ENCODE measurements around the gene DNAJC11. TPM values are rescaled to one million over a fixed set of nuclear protein-coding genes. Genes with fewer than 3 reads are reported as not detected.
"Not testable (repeated sequence)": the region's sequence is repeated elsewhere in the genome, so short reads cannot be mapped to it uniquely, and the experiment has no call there.

Gene DNAJC11
- polyA plus RNA-seq, 1 of the 3 experiments (the other 2 are of a cell fraction), result 38.2 TPM

DNA sequence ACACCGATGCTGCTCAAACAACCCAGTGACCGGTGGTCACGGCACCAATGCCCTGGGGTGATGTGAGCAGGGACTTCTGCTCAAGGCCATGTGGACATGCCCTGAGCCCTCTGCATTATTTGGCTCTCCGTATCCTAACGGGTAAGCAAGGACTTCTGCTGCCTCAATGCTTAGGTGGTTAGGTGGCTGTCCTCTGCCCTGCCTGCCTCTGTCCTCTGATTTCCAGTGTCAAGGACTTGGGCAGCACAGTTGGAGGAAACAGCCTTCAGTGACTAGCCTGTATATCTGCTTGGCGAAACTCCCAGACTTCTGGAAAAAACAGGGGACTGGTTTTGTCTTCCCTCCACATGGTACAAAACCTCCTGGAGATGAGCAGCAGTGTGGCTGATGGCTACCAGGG is 34.5 kb downstream of the DNAJC11 start (continued):
- TF ChIP-seq, protein P1, sequence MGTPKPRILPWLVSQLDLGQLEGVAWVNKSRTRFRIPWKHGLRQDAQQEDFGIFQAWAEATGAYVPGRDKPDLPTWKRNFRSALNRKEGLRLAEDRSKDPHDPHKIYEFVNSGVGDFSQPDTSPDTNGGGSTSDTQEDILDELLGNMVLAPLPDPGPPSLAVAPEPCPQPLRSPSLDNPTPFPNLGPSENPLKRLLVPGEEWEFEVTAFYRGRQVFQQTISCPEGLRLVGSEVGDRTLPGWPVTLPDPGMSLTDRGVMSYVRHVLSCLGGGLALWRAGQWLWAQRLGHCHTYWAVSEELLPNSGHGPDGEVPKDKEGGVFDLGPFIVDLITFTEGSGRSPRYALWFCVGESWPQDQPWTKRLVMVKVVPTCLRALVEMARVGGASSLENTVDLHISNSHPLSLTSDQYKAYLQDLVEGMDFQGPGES (IDR thresholded peaks at IDR 0.05; ENCODE audit: low read depth, low read length), result no peak

DNA sequence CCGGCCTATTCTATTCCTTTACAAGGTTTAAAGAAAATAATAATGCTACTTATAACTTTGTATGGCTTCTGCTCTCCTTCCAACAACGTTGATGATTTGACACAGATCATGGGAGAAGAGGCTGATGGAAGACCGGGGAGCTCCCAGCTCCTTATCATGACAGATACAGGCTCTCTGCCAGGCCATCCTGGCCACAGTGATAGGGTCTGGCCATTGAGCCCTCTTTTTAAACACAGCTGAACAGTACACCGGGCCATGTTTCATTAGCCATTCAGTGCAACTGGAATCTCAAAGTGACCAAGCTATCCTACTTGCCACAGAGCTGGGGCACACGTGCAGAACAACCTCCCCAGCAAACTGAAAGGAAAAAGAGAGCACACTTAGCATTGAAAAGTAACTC is 34.9 kb downstream of the DNAJC11 start:
- 100% methylated on average over 2 of the region's 5 CpGs for WGBS (ENCODE audit: low lambda C conversion rate)

DNA sequence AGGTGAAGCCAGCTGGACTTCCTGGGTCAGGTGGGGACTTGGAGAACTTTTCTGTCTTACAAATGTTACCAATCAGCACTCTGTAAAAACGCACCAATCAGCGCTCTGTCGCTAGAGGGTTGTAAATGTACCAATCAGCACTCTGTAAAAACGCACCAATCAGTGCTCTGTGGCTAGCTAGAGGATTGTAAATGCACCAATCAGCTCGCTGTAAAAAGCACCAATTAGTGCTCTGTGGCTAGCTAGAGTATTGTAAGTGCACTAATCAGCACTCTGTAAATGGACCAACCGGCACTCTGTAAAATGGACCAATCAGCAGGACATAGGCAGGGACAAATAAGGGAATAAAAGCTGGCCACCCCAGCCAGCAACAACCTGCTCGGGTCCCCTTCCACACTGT is 39.1 kb downstream of the DNAJC11 start:
- DNase-seq; H3K27me3 ChIP-seq (ENCODE audit: insufficient read depth); H4K20me1 ChIP-seq (ENCODE audit: insufficient read depth); H3K4me2 ChIP-seq; H3K4me1 ChIP-seq (ENCODE audit: control insufficient read depth in 1 of 2, insufficient read depth in 2 of 2, low read depth in 1 of 2, low read length in 1 of 2); H3K27ac ChIP-seq (ENCODE audit: low read depth in 2 of 2, low read length in 1 of 2); H3K9ac ChIP-seq; H2AFZ ChIP-seq (ENCODE audit: low read depth); H3K4me3 ChIP-seq (ENCODE audit: low read depth in 2 of 2, low read length in 1 of 2); H3K79me2 ChIP-seq (ENCODE audit: insufficient read depth); H3K9me2 ChIP-seq; H3K9me3 ChIP-seq; POLR2A ChIA-PET: not testable (repeated sequence)
- 98% methylated on average over 6 of the region's 7 CpGs for WGBS (ENCODE audit: low lambda C conversion rate)
- Histone ChIP-seq H3K36me3 (replicated peaks in 1 of 2; ENCODE audit: control insufficient read depth in 1 of 2, insufficient read depth in 2 of 2, low read length in 1 of 2) (peaks cover 0 to 25% of the 10 kb centered on the region in 2 experiments), H3F3A (replicated peaks; ENCODE audit: insufficient read depth) (peaks cover 14% of the 10 kb centered on the region)
- CTCF ChIA-PET, result interaction anchor here (1.4 kb wide), 1 partner anchor 39 kb away, joined by 3 read pairs; the partner anchor contains the start of gene DNAJC11

More for the DNA sequence above, 34.9 kb downstream of the DNAJC11 start:
- H3K36me3 ChIP-seq (replicated peaks in 1 of 2; ENCODE audit: control insufficient read depth in 1 of 2, insufficient read depth in 2 of 2, low read length in 1 of 2), result peaks cover 0 to 22% of the 10 kb centered on the region in 2 experiments
- DNase-seq, result no peak
- peaks cover under 1% of the 10 kb centered on the region for H3F3A ChIP-seq (replicated peaks; ENCODE audit: insufficient read depth)
- no peak overlapping the region for H3K4me3 ChIP-seq (ENCODE audit: low read depth in 2 of 2, low read length in 1 of 2)
- no peaks in the 10 kb centered on the region for H3K9me2 ChIP-seq
- H3K27me3 ChIP-seq (ENCODE audit: insufficient read depth), result no peaks in the 10 kb centered on the region
- H4K20me1 ChIP-seq (ENCODE audit: insufficient read depth), result no peaks in the 10 kb centered on the region
- no peak overlapping the region for H3K4me2 ChIP-seq
- 0 out of 2 replicates have a peak, but pooled peaks cover 4% of the 10 kb centered on the region for H3K79me2 ChIP-seq (ENCODE audit: insufficient read depth)
- peaks cover 0 to 16% of the 10 kb centered on the region in 2 experiments; a peak in 1 of 4 replicates for H3K4me1 ChIP-seq (ENCODE audit: control insufficient read depth in 1 of 2, insufficient read depth in 2 of 2, low read depth in 1 of 2, low read length in 1 of 2)
- H3K27ac ChIP-seq (ENCODE audit: low read depth in 2 of 2, low read length in 1 of 2), result peak overlapping the region in 1 of 2 experiments; percentile 71; a peak in 1 of 4 replicates
- H3K9me3 ChIP-seq, result no peaks in the 10 kb centered on the region
- ChIA-PET POLR2A (no interaction called here), CTCF (interaction anchor here (1.0 to 1.3 kb wide), 4 partner anchors 21 to 35 kb away, joined by 3 to 4 read pairs (median 3); partner anchors contain the start of gene DNAJC11)
- TF ChIP-seq ELF1 (IDR thresholded peaks at IDR 0.05) (no peak), TEAD4 (IDR thresholded peaks at IDR 0.05; ENCODE audit: borderline replicate concordance, insufficient read depth) (no peak), NFIC (IDR thresholded peaks at IDR 0.05; ENCODE audit: borderline replicate concordance) (no peak), SMC3 (IDR thresholded peaks at IDR 0.05; ENCODE audit: low read depth, low read length) (no peak)
- H2AFZ ChIP-seq (ENCODE audit: low read depth), result no peak overlapping the region
- H3K9ac ChIP-seq, result no peak overlapping the region

DNA sequence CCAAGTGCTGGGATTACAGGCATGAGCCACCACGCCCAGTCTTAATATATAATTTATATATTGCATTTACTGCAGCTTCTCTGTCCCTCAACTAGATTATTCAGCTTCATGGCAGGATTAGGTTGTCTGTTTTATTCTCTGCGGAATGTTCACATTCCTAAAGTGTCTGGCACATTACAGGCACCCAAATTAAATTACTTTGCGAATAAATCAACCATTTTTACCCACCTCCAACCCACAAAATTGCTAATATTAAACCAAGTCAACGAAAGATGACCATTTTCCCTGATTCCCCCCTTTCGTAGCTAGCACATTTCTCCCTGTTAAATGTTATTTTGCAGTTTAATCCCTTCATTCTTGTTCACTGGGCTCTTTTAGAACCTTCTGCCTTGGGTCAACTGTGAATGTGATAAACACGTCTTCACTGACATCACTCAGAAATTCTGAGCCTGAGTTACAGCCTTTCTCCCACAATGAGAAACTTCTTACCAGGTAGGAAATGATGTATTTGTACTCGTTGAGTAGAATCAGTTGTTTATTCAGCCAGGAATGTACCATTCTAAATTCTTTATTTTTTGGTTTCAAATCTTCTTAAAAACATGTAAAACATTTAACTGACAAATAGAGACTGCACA is 41.1 kb downstream of the DNAJC11 start:
- H3K4me1 ChIP-seq (ENCODE audit: control insufficient read depth in 1 of 2, insufficient read depth in 2 of 2, low read depth in 1 of 2, low read length in 1 of 2), result no peaks in the 10 kb centered on the region; a peak in 1 of 4 replicates
- no peaks in the 10 kb centered on the region for H3K9me3 ChIP-seq
- ChIA-PET CTCF (interaction anchor here (0.9 to 1.1 kb wide), 2 partner anchors 25 to 175 kb away, joined by 3 read pairs; no protein-coding TSS in a partner anchor), POLR2A (no interaction called here)
- no peak overlapping the region for H3K4me3 ChIP-seq (ENCODE audit: low read depth in 2 of 2, low read length in 1 of 2)
- H3K9ac ChIP-seq, result no peak overlapping the region
- H3K27me3 ChIP-seq (ENCODE audit: insufficient read depth), result no peaks in the 10 kb centered on the region
- no peak overlapping the region for H3K4me2 ChIP-seq
- H3K36me3 ChIP-seq (replicated peaks in 1 of 2; ENCODE audit: control insufficient read depth in 1 of 2, insufficient read depth in 2 of 2, low read length in 1 of 2), result peaks cover 0 to 10% of the 10 kb centered on the region in 2 experiments
- H3K79me2 ChIP-seq (ENCODE audit: insufficient read depth), result peaks cover 11% of the 10 kb centered on the region; the same call in 1 of the 2 replicates
- no peak for TF ChIP-seq MEF2A (IDR thresholded peaks at IDR 0.05; ENCODE audit: borderline replicate concordance, low read depth)
- TF ChIP-seq RXRA (IDR thresholded peaks at IDR 0.05; ENCODE audit: borderline replicate concordance, low read depth), result no peak
- H2AFZ ChIP-seq (ENCODE audit: low read depth), result no peak overlapping the region
- DNase-seq, result no peak
- H3K27ac ChIP-seq (ENCODE audit: low read depth in 2 of 2, low read length in 1 of 2), result peak overlapping the region; percentile 32 to 56; a peak in 2 of 4 replicates
- 56% methylated on average over 7 of the region's 7 CpGs for WGBS (ENCODE audit: low lambda C conversion rate)
- H3K9me2 ChIP-seq, result no peaks in the 10 kb centered on the region
- H4K20me1 ChIP-seq (ENCODE audit: insufficient read depth), result no peaks in the 10 kb centered on the region
- H3F3A ChIP-seq (replicated peaks; ENCODE audit: insufficient read depth), result peaks cover 14% of the 10 kb centered on the region

All from SK-N-SH (cell line).